Astrocyte of the cerebellum (primary cell): ENCODE results near the gene SHC2.
"Not testable (repeated sequence)": the region's sequence is repeated elsewhere in the genome, so short reads cannot be mapped to it uniquely, and the experiment has no call there.

Experiments
- DNase-seq: peaks from one replicate; pipeline ENCODE4 v3.0.0-alpha.2; 2011; ENCODE audit warnings: low read depth
- H3K4me3 ChIP-seq: 2 replicates; pipeline ENCODE4 v1.5.1; 2011; ENCODE audit warnings: mild to moderate bottlenecking, low read depth, low read length, moderate library complexity
- CTCF ChIP-seq: IDR thresholded peaks from 2 replicates; pipeline ENCODE4 v1.5.1; 2012; ENCODE audit warnings: low read length, low read depth, moderate library complexity, mild to moderate bottlenecking; ENCODE audit errors: missing control alignments
- in situ Hi-C: cut with HindIII; loops from 2 replicates; pipeline ENCODE4 v1.10.0; 2017; ENCODE audit warnings: low sequenced_read_pairs

The SHC2 gene

GRCh38 chr19:436413-436950 lies 24.4 kb downstream of the SHC2 start:
- TF ChIP-seq CTCF = no peak
- no peak for DNase-seq
- in situ Hi-C loops = no loop called here
- no peak overlapping the region for H3K4me3 ChIP-seq

- in situ Hi-C loops = no loop called here
- H3K4me3 ChIP-seq = no peak overlapping the region
- DNase-seq = no peak
- no peak for TF ChIP-seq CTCF
Observed at GRCh38 chr19:435707-436412, 25.0 kb downstream of the SHC2 start.

- TF ChIP-seq CTCF = no peak
- in situ Hi-C loops = no loop called here
- H3K4me3 ChIP-seq = no peak overlapping the region
- DNase-seq = no peak
Observed at GRCh38 chr19:435056-435706, 25.7 kb downstream of the SHC2 start.

GRCh38 chr19:434152-434960 lies 26.5 kb downstream of the SHC2 start:
- H3K4me3 ChIP-seq = no peak overlapping the region
- TF ChIP-seq CTCF = no peak
- no peak for DNase-seq
- in situ Hi-C loops = no loop called here

GRCh38 chr19:430701-431100 lies 30.1 kb downstream of the SHC2 start:
- in situ Hi-C loops = no loop called here
- no peak for DNase-seq
- no peak overlapping the region for H3K4me3 ChIP-seq
- no peak for TF ChIP-seq CTCF

GRCh38 chr19:428149-428548 lies 32.7 kb downstream of the SHC2 start:
- in situ Hi-C loops = no loop called here
- no peak overlapping the region for H3K4me3 ChIP-seq
- no peak for TF ChIP-seq CTCF
- DNase-seq = no peak

GRCh38 chr19:427675-428074 lies 33.2 kb downstream of the SHC2 start:
- DNase-seq, in situ Hi-C loops, H3K4me3 ChIP-seq: not testable (repeated sequence)
